NOMO-1 treated with dmso at 0.1 percent for 144 hours (cell line): Measurements from ENCODE around the gene COL10A1.

ENCODE experiments used
- DNase-seq: peaks from one replicate; lab custom pipeline; 2025; ENCODE audit not compliant: unreplicated experiment; lab: John Stamatoyannopoulos, UW

The COL10A1 gene

GRCh38 chr6:116087437-116088027, 38.4 kb downstream of the COL10A1 start:
- DNase-seq: no peak

- no peak for DNase-seq
Measured at GRCh38 chr6:116084284-116084683, 41.6 kb downstream of the COL10A1 start.

- no peak for DNase-seq
Measured at GRCh38 chr6:116083052-116083451, 42.9 kb downstream of the COL10A1 start.

- no peak for DNase-seq
Measured at GRCh38 chr6:116078945-116079344, 47.0 kb downstream of the COL10A1 start.

- no peak for DNase-seq
Measured at GRCh38 chr6:116078522-116078921, 47.4 kb downstream of the COL10A1 start.

- no peak for DNase-seq
Measured at GRCh38 chr6:116074732-116075390, 51.1 kb downstream of the COL10A1 start.

- DNase-seq: no peak
Measured at GRCh38 chr6:116073765-116074440, 52.0 kb downstream of the COL10A1 start.

- DNase-seq: no peak
Measured at GRCh38 chr6:116072368-116072767, 53.6 kb downstream of the COL10A1 start.

GRCh38 chr6:116070616-116071389, 55.1 kb downstream of the COL10A1 start:
- no peak for DNase-seq

- no peak for DNase-seq
Measured at GRCh38 chr6:116070101-116070500, 55.8 kb downstream of the COL10A1 start.
